Upper lobe of left lung (tissue), 6 donors: ENCODE data around the gene SOHLH2. TPM values are rescaled to one million over a fixed set of nuclear protein-coding genes. Genes with fewer than 3 reads are reported as not detected.

Experiments used
- ATAC-seq, 2 donors: fragments of 200-7000 bp; cut with Tn5 transposase; one replicate each; pipeline ENCODE4 v1.9.1; 2022; ENCODE audit warnings: mild to moderate bottlenecking in 2 of 2, moderate library complexity in 2 of 2; ENCODE audit not compliant: low FRiP score in 2 of 2
- DNase-seq, 2 donors: peaks; one replicate each; pipeline ENCODE4 v3.0.0-alpha.2; 2019 to 2020
- H3K27ac ChIP-seq, 4 donors: fragments of 200-600 bp; sonication (generic); one replicate each; pipeline ENCODE4 v1.5.1; 2016 to 2019
- H3K27me3 ChIP-seq, 4 donors: fragments of 200-600 bp; sonication (generic); one replicate each; pipeline ENCODE4 v1.5.1; 2017 to 2019
- H3K36me3 ChIP-seq, 4 donors: fragments of 200-600 bp; sonication (generic); one replicate each; pipeline ENCODE4 v1.5.1; 2016 to 2019
- H3K4me1 ChIP-seq, 4 donors: fragments of 200-600 bp; sonication (generic); one replicate each; pipeline ENCODE4 v1.5.1; 2018 to 2019
- H3K4me3 ChIP-seq, 4 donors: fragments of 200-600 bp; sonication (generic); one replicate each; pipeline ENCODE4 v1.5.1; 2017 to 2019; ENCODE audit warnings: mild to moderate bottlenecking in 2 of 4, moderate library complexity in 1 of 4
- H3K9me3 ChIP-seq, 4 donors: fragments of 200-600 bp; sonication (generic); one replicate each; pipeline ENCODE4 v1.5.1; 2018 to 2019
- CTCF ChIP-seq, 6 experiments: fragments of 450-650 bp in 4 of 6; fragments of 200-600 bp in 2 of 6; sonication (generic) in 2 of 6; IDR thresholded peaks; one replicate each; pipeline ENCODE4 v1.5.1; 2016 to 2019; ENCODE audit warnings: antibody characterized with exemption in 6 of 6
- EP300 ChIP-seq, 4 donors: sonication (generic); formaldehyde crosslinking; IDR thresholded peaks; one replicate each; pipeline ENCODE4 v1.5.1; 2017; ENCODE audit warnings: antibody characterized with exemption in 4 of 4, control low read depth in 2 of 4
- POLR2A ChIP-seq, 4 donors: fragments of 450-650 bp; IDR thresholded peaks; one replicate each; pipeline ENCODE4 v1.5.1; 2016 to 2017; ENCODE audit warnings: antibody characterized with exemption in 4 of 4, mild to moderate bottlenecking in 2 of 4
- POLR2AphosphoS5 ChIP-seq, 2 donors: sonication (generic); formaldehyde crosslinking; IDR thresholded peaks; one replicate each; pipeline ENCODE4 v1.5.1; 2017; ENCODE audit warnings: antibody characterized with exemption in 2 of 2
- WGBS, 2 donors: methylation state at CpG; one replicate each; pipeline ENCODE4 v1.1.5; 2017 to 2018; 5-methylcytosine and 5-hydroxymethylcytosine counted together
- total RNA-seq, 6 donors: library from RNA; depleted of rRNA in 4 of 6; stranded (reverse); fragments of >200 nt in 4 of 6; gene quantifications; one replicate each; pipeline versions ENCODE4 v1.1.0 to v1.2.1, GENCODE V29; 2016 to 2021
- donor health status: DM: no; HTN: no; CAD: no; lungs with moderate emphysema.
- donor health status: DM: no; HTN: yes; CAD: no; lungs with severe emphysema.

Gene SOHLH2
- total RNA-seq, 6 donors from 2014 or later = 0.11 TPM; not detected in 5

- ATAC-seq (no peak), DNase-seq (no peak)
- H3K9me3 ChIP-seq = peaks cover 0 to 11% (median 0%) of the 10 kb centered on the region in 4 donors
- H3K27ac ChIP-seq = no peak overlapping the region
- TF ChIP-seq EP300 (IDR thresholded peaks at IDR 0.05) (no peak), POLR2AphosphoS5 (IDR thresholded peaks at IDR 0.05) (no peak), POLR2A (IDR thresholded peaks at IDR 0.05) (no peak), CTCF (IDR thresholded peaks at IDR 0.05) (no peak)
- no peaks in the 10 kb centered on the region for H3K4me1 ChIP-seq
- no peaks in the 10 kb centered on the region for H3K36me3 ChIP-seq
- 77 to 95% methylated on average over 2 of the region's 2 CpGs for WGBS, 2 donors
- no peak overlapping the region for H3K4me3 ChIP-seq
- no peaks in the 10 kb centered on the region for H3K27me3 ChIP-seq
Observed at GRCh38 chr13:36244073-36244472, 29.7 kb upstream of the SOHLH2 start.

- Histone ChIP-seq H3K4me1 (no peaks in the 10 kb centered on the region), H3K4me3 (no peak overlapping the region), H3K36me3 (no peaks in the 10 kb centered on the region), H3K27me3 (no peaks in the 10 kb centered on the region), H3K27ac (no peak overlapping the region), H3K9me3 (peaks cover 0 to 11% (median 0%) of the 10 kb centered on the region in 4 donors)
- TF ChIP-seq EP300 (IDR thresholded peaks at IDR 0.05) (no peak), POLR2AphosphoS5 (IDR thresholded peaks at IDR 0.05) (no peak), CTCF (IDR thresholded peaks at IDR 0.05) (no peak), POLR2A (IDR thresholded peaks at IDR 0.05) (no peak)
- DNase-seq = no peak
- ATAC-seq = no peak
- WGBS, 2 donors = 91 to 95% methylated on average over 2 of the region's 2 CpGs
Observed at GRCh38 chr13:36242761-36243160, 28.4 kb upstream of the SOHLH2 start.

GRCh38 chr13:36231236-36231635, 16.9 kb upstream of the SOHLH2 start:
- ATAC-seq (no peak), DNase-seq (no peak)
- WGBS, 2 donors = 80 to 86% methylated on average over 3 of the region's 3 CpGs
- Histone ChIP-seq H3K4me1 (no peaks in the 10 kb centered on the region), H3K4me3 (no peak overlapping the region), H3K27me3 (no peaks in the 10 kb centered on the region), H3K9me3 (peaks cover 0 to 5% (median 0%) of the 10 kb centered on the region in 4 donors), H3K27ac (no peak overlapping the region), H3K36me3 (no peaks in the 10 kb centered on the region)
- TF ChIP-seq POLR2A (IDR thresholded peaks at IDR 0.05) = no peak
- TF ChIP-seq EP300 (IDR thresholded peaks at IDR 0.05) = no peak
- TF ChIP-seq POLR2AphosphoS5 (IDR thresholded peaks at IDR 0.05) = no peak
- no peak for TF ChIP-seq CTCF (IDR thresholded peaks at IDR 0.05)

- no peaks in the 10 kb centered on the region for H3K27me3 ChIP-seq
- ATAC-seq (no peak), DNase-seq (no peak)
- no peak for TF ChIP-seq POLR2AphosphoS5 (IDR thresholded peaks at IDR 0.05)
- no peak for TF ChIP-seq CTCF (IDR thresholded peaks at IDR 0.05)
- no peak for TF ChIP-seq EP300 (IDR thresholded peaks at IDR 0.05)
- TF ChIP-seq POLR2A (IDR thresholded peaks at IDR 0.05) = no peak
- no peaks in the 10 kb centered on the region for H3K4me1 ChIP-seq
- no peaks in the 10 kb centered on the region for H3K36me3 ChIP-seq
- no peak overlapping the region for H3K27ac ChIP-seq
- peaks cover 0 to 13% (median 5%) of the 10 kb centered on the region in 4 donors for H3K9me3 ChIP-seq
- 78 to 93% methylated on average over 1 of the region's 1 CpG for WGBS, 2 donors
- H3K4me3 ChIP-seq = no peak overlapping the region
Observed at GRCh38 chr13:36224730-36225129, 10.4 kb upstream of the SOHLH2 start.

GRCh38 chr13:36219883-36220282, 5.5 kb upstream of the SOHLH2 start:
- Histone ChIP-seq H3K4me3 (no peak overlapping the region), H3K9me3 (peaks cover 0 to 9% (median 2%) of the 10 kb centered on the region in 4 donors), H3K4me1 (no peaks in the 10 kb centered on the region), H3K27ac (no peak overlapping the region), H3K27me3 (no peaks in the 10 kb centered on the region), H3K36me3 (no peaks in the 10 kb centered on the region)
- DNase-seq (no peak), ATAC-seq (no peak)
- TF ChIP-seq CTCF (IDR thresholded peaks at IDR 0.05) = no peak
- TF ChIP-seq EP300 (IDR thresholded peaks at IDR 0.05) = no peak
- no peak for TF ChIP-seq POLR2A (IDR thresholded peaks at IDR 0.05)
- TF ChIP-seq POLR2AphosphoS5 (IDR thresholded peaks at IDR 0.05) = no peak
